Heart right ventricle (tissue), 16 donors: ENCODE data around the gene SPEM2. TPM values are rescaled to one million over a fixed set of nuclear protein-coding genes. Genes with fewer than 3 reads are reported as not detected.
A peak's percentile ranks its signal among the peaks of the same experiment; 100 is the strongest.

ENCODE experiments used
- ATAC-seq, 8 donors: fragments of 200-7000 bp; cut with Tn5 transposase; one replicate each; pipeline ENCODE4 v1.9.1; 2020; ENCODE audit warnings: mild to moderate bottlenecking in 8 of 8, moderate library complexity in 8 of 8, moderate number of reproducible peaks in 1 of 8
- DNase-seq, 2 donors: peaks; one replicate each; pipeline ENCODE4 v3.0.0-alpha.2; 2020
- H3K27ac ChIP-seq, 10 donors: fragments of 200-600 bp; sonication (generic) in 2 of 10; one replicate each; pipeline versions ENCODE4 v1.5.0 to v1.8.0; 2020 to 2022; ENCODE audit warnings: mild to moderate bottlenecking in 3 of 10
- H3K27me3 ChIP-seq, 7 donors: fragments of 200-600 bp; one replicate each; pipeline ENCODE4 v1.8.0; 2021 to 2022; ENCODE audit warnings: mild to moderate bottlenecking in 2 of 7
- H3K36me3 ChIP-seq, 9 donors: fragments of 200-600 bp; sonication (generic) in 1 of 9; one replicate each; pipeline versions ENCODE4 v1.5.0 to v1.8.0; 2020 to 2022; ENCODE audit warnings: mild to moderate bottlenecking in 2 of 9
- H3K4me1 ChIP-seq, 9 donors: fragments of 200-600 bp; sonication (generic) in 1 of 9; one replicate each; pipeline versions ENCODE4 v1.5.0 to v1.8.0; 2020 to 2022; ENCODE audit warnings: mild to moderate bottlenecking in 4 of 9
- H3K4me3 ChIP-seq, 10 donors: fragments of 200-600 bp; sonication (generic) in 2 of 10; one replicate each; pipeline versions ENCODE4 v1.5.0 to v1.8.0; 2020 to 2022; ENCODE audit warnings: mild to moderate bottlenecking in 7 of 10, moderate library complexity in 2 of 10
- H3K9me3 ChIP-seq, 11 donors: fragments of 200-600 bp in 10 of 11; sonication (generic) in 2 of 11; one replicate each; pipeline versions ENCODE4 v1.5.0 to v1.8.0; 2013 to 2022; ENCODE audit warnings: mild to moderate bottlenecking in 2 of 11, control low read depth in 1 of 11, moderate library complexity in 1 of 11
- CTCF ChIP-seq, 9 donors: fragments of 200-600 bp; sonication (generic) in 2 of 9; IDR thresholded peaks; one replicate each; pipeline versions ENCODE4 v1.5.0 to v1.8.0; 2021 to 2022; ENCODE audit warnings: antibody characterized with exemption in 9 of 9, mild to moderate bottlenecking in 5 of 9, moderate library complexity in 1 of 9
- WGBS, 2 donors: extraction: QIAGEN DNeasy Blood & Tissue Kit; methylation state at CpG; one replicate each; pipeline ENCODE4 v1.1.7; 2013; ENCODE audit warnings: inconsistent platforms in 1 of 2; 5-methylcytosine and 5-hydroxymethylcytosine counted together
- intact Hi-C, 10 donors: fragments of 100-400 bp; cut with DNase I; formaldehyde crosslinking; loops; one replicate each; pipeline versions ENCODE4 v1.11.1 to v1.14.2; 2022
- polyA plus RNA-seq, 2 donors: library from polyadenylated mRNA; stranded (reverse); fragments of 200-250 nt; gene quantifications; one replicate each; pipeline ENCODE4 v1.2.3, GENCODE V29; 2013
- total RNA-seq, 10 donors: library from RNA; stranded (reverse); fragmentation: NEBNext Ultra II Directional in 3 of 10; extraction: Animal tissue kit (Norgen Biotek cat#: 25700) in 3 of 10; gene quantifications; one replicate each; pipeline versions ENCODE4 v1.2.1 to v1.2.4, GENCODE V29; 2021 to 2023
- donor health status: Arrhythmogenic right ventricular cardiomyopathy.
- donor health status: ischemic (EF 13 %, LVEDD 7.1; RV severe dilation, severe dysfunction).
- donor health status: healthy with polysubstance abuse.
- donor health status: DM: no; HTN: yes; CAD: no.
- donor health status: DM: no; HTN: no; CAD: no.
- donor health status: ischemic (EF 25% LVEDD 6.9; RV normal size, moderate dysfunction).
- donor health status: ischemic (EF 25% LVEDD 5.7; RV mildly dilated, moderate dysfunction).
- donor health status: healthy.
- donor health status: DM: yes; HTN: yes; CAD: no.
- donor health status: Ischemic cardiomyopathy.
- donor health status: ischemic (EF 35%, LVEDD 5.7; RV mildly dilated, moderate dysfunction).
- donor health status: nonischemic (EF 11% LVEDD 7.7; RV severe dilation, severe dysfunction).
- donor health status: DM: yes; HTN: yes; CAD: no.
- donor health status: PGD.
- donor health status: ischemic (EF 29% LVEDD 5.4; RV normal size, mild dysfunction).
- donor health status: nonischemic (EF 23%, LVEDD 6.1; RV moderate dilation, normal function).

SPEM2 gene
- total and polyA plus RNA-seq, 12 donors, result not detected

GRCh38 chr17:7413346-7413985, 11.9 kb upstream of the SPEM2 start:
- no peak for TF ChIP-seq CTCF (IDR thresholded peaks at IDR 0.05)
- ATAC-seq (peak in 2 of 8 donors; percentile 8 to 32), DNase-seq (no peak)
- intact Hi-C loops, result no loop called here
- Histone ChIP-seq H3K4me3 (no peak overlapping the region), H3K27ac (no peak overlapping the region), H3K27me3 (no peaks in the 10 kb centered on the region), H3K4me1 (no peaks in the 10 kb centered on the region), H3K9me3 (no peaks in the 10 kb centered on the region), H3K36me3 (peaks cover 0 to 21% (median 0%) of the 10 kb centered on the region in 9 donors)
- WGBS, 2 donors, result 78 to 84% methylated on average over 6 of the region's 6 CpGs

- Histone ChIP-seq H3K36me3 (peaks cover 0 to 10% (median 0%) of the 10 kb centered on the region in 9 donors), H3K27me3 (no peaks in the 10 kb centered on the region), H3K27ac (no peak overlapping the region), H3K4me3 (no peak overlapping the region), H3K9me3 (no peaks in the 10 kb centered on the region), H3K4me1 (no peaks in the 10 kb centered on the region)
- TF ChIP-seq CTCF (IDR thresholded peaks at IDR 0.05), result no peak
- intact Hi-C loops, result no loop called here
- 85 to 89% methylated on average over 14 of the region's 14 CpGs for WGBS, 2 donors
- no peak for ATAC-seq
- no peak for DNase-seq
Measured at GRCh38 chr17:7414837-7415236, 10.6 kb upstream of the SPEM2 start.

- H3K4me1 ChIP-seq, result no peaks in the 10 kb centered on the region
- DNase-seq, result no peak
- H3K4me3 ChIP-seq, result no peak overlapping the region
- TF ChIP-seq CTCF (IDR thresholded peaks at IDR 0.05), result no peak
- H3K36me3 ChIP-seq, result peaks cover 0 to 10% (median 0%) of the 10 kb centered on the region in 9 donors
- WGBS, 2 donors, result 89 to 94% methylated on average over 23 of the region's 23 CpGs
- intact Hi-C loops, result no loop called here
- no peaks in the 10 kb centered on the region for H3K27me3 ChIP-seq
- no peak overlapping the region for H3K27ac ChIP-seq
- no peak for ATAC-seq
- H3K9me3 ChIP-seq, result no peaks in the 10 kb centered on the region
Measured at GRCh38 chr17:7415784-7416183, 9.6 kb upstream of the SPEM2 start.

- DNase-seq (no peak), ATAC-seq (no peak)
- Histone ChIP-seq H3K27me3 (no peaks in the 10 kb centered on the region), H3K4me1 (no peaks in the 10 kb centered on the region), H3K27ac (no peak overlapping the region), H3K4me3 (no peak overlapping the region), H3K9me3 (no peaks in the 10 kb centered on the region), H3K36me3 (peaks cover 0 to 10% (median 0%) of the 10 kb centered on the region in 9 donors)
- WGBS, 2 donors, result 79 to 86% methylated on average over 6 of the region's 6 CpGs
- no peak for TF ChIP-seq CTCF (IDR thresholded peaks at IDR 0.05)
- intact Hi-C loops, result no loop called here
Measured at GRCh38 chr17:7416323-7416722, 9.1 kb upstream of the SPEM2 start.
